ENCODE results near the gene H6PD.

The H6PD gene

DNA sequence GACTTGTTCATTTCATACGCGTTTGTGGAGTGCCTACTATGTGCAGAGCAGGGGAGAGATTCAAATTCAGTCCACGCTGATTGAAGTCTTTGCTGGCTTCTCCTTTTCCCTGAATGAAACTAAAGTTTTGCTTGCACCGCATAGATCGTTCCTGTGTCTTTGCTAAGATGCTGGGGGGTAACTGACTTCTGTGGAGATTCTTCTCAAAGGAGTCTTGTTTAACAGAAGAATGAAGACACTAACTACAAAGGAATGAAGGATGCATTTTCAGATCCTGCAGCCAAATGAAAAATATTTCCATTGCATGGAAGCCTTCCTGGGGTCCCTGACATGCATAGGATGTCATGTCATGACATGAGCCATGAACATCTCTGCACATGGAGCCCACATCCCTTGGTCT, 26.9 kb upstream of the H6PD start:
- no peak for DNase-seq

- no peak for DNase-seq
These were observed 23.2 kb upstream of the H6PD start for GRCh38 chr1:9211291-9211811.

DNA sequence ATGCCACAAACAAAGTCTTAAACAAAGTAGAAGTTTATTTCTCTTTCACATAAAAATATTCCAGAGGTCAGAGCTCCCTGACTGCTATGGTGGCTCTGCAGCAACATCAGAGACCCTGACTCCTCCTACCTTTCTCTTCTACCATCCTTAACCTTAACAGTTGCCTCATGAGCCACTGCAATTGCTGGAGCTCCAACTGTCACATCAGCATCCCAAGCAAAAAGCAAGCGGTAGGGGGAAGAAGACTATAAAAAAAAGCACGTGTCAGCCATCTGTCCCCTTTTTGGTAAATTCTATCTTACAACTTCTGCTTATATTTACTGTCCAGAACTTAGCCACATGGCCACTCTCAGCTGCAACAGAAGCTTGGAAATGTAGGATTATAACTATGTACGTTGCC, 21.8 kb upstream of the H6PD start:
- DNase-seq = no peak

GRCh38 chr1:9213956-9214355, 20.6 kb upstream of the H6PD start:
- DNase-seq = no peak

DNA sequence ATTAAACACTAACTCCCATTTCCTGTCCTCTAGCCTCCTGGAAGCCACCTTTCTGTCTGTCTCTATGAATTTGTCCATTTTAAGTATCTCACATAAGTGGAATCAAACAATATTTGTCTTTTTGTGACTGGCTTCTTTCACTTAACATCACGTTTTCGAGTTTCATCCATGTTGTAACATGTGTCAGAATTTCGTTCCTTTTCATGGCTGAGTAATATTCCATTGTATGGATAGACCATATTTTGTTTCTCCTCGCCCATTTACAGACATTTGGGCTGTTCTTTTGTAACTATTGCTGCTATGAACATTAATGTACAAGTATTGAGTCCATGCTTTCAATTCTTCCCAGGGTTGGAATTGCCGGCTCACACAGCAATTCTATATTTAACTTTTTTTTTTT, 15.7 kb upstream of the H6PD start:
- DNase-seq = no peak

- no peak for DNase-seq
These were observed 11.5 kb upstream of the H6PD start for GRCh38 chr1:9222846-9223625.

GRCh38 chr1:9224664-9225410, 9.7 kb upstream of the H6PD start:
- no peak for DNase-seq

- DNase-seq = no peak
These were observed 9.2 kb upstream of the H6PD start for GRCh38 chr1:9225411-9225785.

DNA sequence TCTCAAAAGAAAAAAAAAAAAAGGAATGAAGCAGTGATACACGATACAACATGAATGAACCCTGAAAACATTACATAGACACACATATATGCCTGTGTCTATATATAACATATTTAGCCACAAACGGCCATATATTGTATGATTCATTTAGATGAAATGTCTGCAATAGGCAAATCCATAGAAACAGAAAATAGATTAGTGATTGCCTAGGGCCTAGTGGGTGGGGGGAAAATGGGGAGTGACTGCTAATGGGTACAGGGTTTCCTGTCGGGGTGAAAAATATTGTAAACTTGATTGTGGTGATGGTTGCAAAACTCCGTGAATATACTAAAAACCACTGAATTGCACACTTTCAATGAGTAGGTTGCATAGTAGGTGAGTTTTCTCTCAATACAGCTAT, 6.0 kb upstream of the H6PD start:
- DNase-seq = no peak

DNA sequence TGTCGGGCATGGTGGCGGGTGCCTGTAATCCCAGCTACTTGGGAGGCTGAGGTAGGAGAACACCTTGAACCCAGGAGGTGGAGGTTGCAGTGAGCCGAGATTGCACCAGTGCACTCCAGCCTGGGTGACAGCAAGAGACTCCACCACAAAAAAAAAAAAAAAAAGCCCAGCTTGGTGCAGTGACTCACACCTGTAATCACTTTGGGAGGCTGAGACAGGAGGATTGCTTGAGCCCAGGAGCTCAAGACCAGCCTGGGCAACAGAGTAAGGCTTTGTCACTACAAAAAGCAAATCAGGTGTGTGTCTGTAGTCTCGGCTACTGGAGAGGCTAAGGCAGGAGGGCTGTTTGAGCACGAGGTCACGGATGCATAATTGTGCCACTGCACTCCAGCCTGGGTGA, 5.0 kb upstream of the H6PD start:
- DNase-seq = no peak

DNA sequence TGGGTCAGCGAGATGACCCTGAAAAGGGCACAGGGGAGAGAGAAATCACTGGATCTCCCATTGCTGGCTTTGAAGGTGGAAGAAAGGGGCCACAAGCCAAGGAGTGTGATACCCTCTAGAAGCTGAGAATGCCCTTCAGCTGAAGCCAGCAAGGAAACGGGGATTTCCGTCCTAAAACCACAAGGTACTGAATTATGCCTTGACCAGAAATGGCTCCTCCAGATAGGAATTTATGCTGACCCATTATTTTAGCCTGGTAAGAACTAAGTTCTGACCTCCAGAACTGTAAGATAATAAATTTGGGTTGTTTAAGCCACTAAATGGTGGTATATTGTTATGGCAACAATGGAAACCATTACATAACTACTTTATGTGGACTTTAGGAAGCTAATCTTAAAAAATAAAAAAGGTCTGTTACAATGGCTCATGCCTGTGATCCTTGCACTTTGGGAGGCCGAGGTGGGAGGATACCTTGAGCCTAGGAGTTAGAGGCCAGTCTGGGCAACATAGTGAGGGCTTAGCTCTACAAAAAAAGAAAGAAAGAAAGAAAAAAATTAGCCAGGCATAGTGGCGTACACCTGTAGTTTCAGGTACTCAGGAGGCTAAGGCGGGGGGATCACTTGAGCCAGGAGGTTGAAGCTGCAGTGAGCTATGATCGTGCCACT, 3.6 kb upstream of the H6PD start:
- no peak for DNase-seq

- DNase-seq = no peak
These were observed 2.8 kb upstream of the H6PD start for GRCh38 chr1:9231648-9232332.

GRCh38 chr1:9233241-9233941, 1.2 kb upstream of the H6PD start:
- no peak for DNase-seq

- DNase-seq = no peak
These were observed 692 bp upstream of the H6PD start for GRCh38 chr1:9233942-9234222.

- DNase-seq = no peak
These were observed 504 bp downstream of the H6PD start for GRCh38 chr1:9235096-9235459.

DNA sequence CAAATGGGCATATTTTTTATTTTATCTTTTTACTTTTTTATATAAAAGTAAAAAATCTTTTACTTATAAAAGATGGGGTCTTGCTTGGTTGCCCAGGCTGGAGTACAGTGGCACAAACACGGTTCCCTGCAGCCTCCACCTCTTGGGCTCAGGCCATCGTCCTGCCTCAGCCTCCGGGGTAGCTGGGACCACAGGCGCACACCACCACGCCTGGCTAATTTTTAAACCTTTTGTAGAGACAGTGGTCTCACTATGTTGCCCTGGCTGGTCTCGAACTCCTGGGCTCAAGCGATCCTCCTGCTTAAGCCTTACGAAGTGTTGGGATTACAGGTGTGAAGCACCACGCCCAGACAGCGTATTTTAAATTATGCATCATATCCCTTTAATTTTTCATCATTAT, 986 bp downstream of the H6PD start:
- no peak for DNase-seq

DNA sequence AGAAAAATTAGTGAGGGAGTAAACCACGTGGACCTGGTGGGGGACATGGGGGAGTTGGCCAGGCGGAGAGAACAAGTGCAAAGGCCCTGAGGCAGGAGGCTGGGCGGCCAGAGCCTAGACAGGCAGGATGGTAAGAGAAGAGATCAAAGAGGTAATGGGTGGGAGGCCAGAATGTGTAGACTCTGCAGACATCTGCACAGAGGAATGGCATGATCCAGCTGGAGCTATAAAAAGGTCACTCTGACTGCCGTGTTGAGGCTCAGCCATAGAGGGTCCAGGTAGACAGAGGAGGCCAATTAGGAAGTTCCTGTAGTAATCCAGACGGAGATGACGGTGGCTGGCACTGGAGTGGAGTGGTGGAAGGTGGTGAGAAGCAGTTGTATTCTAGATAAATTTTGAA, 3.6 kb downstream of the H6PD start:
- no peak for DNase-seq

- DNase-seq = no peak
These were observed 4.0 kb downstream of the H6PD start for GRCh38 chr1:9238550-9238949.

- DNase-seq = peak; percentile 10
These were observed 5.2 kb downstream of the H6PD start for GRCh38 chr1:9239622-9240401.

- DNase-seq = no peak
These were observed 6.6 kb downstream of the H6PD start for GRCh38 chr1:9240914-9241820.

DNA sequence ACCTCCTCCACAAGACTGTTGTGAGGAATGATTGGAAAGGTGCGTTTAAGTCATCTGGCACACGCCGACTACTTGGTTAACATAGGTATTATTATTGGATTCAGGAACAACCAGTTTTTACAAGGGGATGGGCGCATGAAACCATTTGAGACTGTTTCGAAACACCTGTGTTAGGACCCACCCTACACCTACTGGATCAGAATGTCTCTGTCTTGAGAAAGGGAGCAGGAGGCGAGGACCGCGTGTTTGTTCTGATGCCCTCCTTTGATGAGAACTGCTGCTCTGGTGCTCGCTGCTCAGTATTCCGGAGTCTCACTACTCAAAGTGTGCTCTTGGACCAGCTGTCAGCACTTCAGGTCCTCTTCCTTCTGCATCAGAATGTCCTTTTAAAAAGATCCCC, 7.3 kb downstream of the H6PD start:
- no peak for DNase-seq
